HG02884 (cell line): Measurements from ENCODE around the gene B3GNT5.

Experiments
- ATAC-seq: cut with Tn5 transposase; IDR thresholded peaks from one replicate; pipeline ENCODE4 v1.9.1; 2021; ENCODE audit warnings: mild to moderate bottlenecking, moderate library complexity; ENCODE audit not compliant: unreplicated experiment

The B3GNT5 gene

GRCh38 chr3:183265157-183265642 is 12.1 kb downstream of the B3GNT5 start:
- no peak for ATAC-seq

- ATAC-seq, result no peak
Observed at GRCh38 chr3:183265834-183266417, 12.9 kb downstream of the B3GNT5 start.

DNA sequence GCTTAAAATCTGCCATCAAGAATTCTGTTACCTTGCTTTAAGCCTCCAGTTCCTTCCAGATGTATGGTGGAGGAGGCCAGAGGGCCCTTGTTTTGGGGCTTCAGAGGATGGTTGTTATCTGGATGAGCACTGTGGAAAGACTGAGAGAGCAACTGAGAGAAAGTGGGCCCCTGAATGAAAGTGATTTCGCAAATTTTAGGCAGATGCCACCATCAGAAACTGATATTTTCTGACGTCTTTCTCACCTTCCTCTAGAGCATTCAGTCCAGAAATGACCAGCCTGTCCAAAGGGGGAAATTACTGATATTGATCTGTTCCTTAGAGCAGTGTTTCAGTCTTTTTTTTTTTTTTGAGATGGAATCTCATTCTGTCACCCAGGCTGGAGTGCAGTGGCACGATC is 13.4 kb downstream of the B3GNT5 start:
- ATAC-seq, result no peak

DNA sequence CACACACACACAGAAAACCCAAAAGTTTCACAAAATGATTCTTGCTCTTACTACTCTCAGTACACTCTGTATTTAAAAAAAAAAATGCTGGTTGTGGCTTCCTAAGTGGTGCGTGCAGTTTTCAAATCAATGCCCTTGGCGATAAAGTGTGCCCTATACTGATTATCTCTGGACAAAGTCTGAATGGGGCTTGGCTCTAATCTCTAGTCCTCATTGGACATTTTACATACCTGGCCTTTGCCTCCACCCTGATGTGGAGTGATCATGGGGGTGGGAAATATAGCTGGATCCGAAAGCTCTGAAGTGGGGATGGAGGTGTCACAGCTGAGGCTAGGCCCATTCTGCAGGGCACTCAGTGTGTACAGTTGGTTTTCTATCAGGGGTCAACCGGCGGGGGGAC is 14.1 kb downstream of the B3GNT5 start:
- no peak for ATAC-seq

- ATAC-seq, result no peak
Observed at GRCh38 chr3:183268366-183268765, 15.3 kb downstream of the B3GNT5 start.

- no peak for ATAC-seq
Observed at GRCh38 chr3:183269345-183269744, 16.3 kb downstream of the B3GNT5 start.

DNA sequence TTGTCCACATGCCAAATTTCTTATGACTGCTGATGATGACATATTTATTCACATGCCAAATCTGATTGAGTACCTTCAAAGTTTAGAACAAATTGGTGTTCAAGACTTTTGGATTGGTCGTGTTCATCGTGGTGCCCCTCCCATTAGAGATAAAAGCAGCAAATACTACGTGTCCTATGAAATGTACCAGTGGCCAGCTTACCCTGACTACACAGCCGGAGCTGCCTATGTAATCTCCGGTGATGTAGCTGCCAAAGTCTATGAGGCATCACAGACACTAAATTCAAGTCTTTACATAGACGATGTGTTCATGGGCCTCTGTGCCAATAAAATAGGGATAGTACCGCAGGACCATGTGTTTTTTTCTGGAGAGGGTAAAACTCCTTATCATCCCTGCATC is 17.3 kb downstream of the B3GNT5 start:
- ATAC-seq, result no peak

DNA sequence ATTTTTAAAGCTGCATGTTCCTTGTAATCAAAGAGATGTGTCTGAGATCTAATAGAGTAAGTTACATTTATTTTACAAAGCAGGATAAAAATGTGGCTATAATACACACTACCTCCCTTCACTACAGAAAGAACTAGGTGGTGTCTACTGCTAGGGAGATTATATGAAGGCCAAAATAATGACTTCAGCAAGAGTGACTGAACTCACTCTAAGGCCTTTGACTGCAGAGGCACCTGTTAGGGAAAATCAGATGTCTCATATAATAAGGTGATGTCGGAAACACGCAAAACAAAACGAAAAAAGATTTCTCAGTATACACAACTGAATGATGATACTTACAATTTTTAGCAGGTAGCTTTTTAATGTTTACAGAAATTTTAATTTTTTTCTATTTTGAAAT is 19.1 kb downstream of the B3GNT5 start:
- no peak for ATAC-seq

GRCh38 chr3:183272791-183273190 is 19.7 kb downstream of the B3GNT5 start:
- no peak for ATAC-seq

- no peak for ATAC-seq
Observed at GRCh38 chr3:183274609-183275008, 21.6 kb downstream of the B3GNT5 start.

DNA sequence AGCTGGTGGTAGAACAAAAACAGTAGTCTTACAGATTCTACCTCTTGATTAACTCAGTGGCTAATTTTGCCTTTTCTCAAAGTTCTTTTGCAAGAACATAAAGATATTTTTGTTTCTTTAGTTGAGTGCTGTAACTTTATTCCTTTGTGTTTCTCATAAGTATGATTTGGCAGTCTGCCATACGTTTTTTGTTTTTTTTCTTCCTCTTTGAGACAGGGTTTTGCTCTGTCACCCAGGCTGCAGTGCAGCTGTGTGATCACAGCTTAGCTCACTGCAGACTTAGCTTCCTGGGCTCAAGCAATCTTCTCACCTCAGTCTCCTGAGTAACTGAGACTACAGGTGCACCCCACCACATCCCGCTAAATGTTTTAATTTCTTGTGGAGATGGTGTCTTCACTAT is 22.4 kb downstream of the B3GNT5 start:
- no peak for ATAC-seq

GRCh38 chr3:183275937-183276336 is 22.9 kb downstream of the B3GNT5 start:
- no peak for ATAC-seq

DNA sequence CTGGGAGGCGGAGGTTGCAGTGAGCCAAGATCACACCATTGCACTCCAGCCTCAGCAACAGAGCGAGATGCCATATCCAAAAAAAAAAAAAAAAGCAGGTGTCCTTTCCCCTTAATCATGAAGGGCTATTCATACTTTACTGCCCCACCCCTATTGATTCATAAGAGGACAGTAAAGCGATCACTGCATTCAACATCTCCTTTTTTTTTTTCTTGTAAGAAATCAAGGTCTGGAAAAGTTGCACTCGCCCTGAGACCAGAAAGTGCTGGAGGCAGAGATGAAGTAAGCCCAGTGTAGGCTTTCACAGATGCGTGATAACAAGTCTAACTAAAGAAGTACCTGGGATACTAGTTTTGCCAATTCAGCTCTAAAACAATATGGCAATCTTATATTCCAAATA is 24.2 kb downstream of the B3GNT5 start:
- ATAC-seq, result no peak

DNA sequence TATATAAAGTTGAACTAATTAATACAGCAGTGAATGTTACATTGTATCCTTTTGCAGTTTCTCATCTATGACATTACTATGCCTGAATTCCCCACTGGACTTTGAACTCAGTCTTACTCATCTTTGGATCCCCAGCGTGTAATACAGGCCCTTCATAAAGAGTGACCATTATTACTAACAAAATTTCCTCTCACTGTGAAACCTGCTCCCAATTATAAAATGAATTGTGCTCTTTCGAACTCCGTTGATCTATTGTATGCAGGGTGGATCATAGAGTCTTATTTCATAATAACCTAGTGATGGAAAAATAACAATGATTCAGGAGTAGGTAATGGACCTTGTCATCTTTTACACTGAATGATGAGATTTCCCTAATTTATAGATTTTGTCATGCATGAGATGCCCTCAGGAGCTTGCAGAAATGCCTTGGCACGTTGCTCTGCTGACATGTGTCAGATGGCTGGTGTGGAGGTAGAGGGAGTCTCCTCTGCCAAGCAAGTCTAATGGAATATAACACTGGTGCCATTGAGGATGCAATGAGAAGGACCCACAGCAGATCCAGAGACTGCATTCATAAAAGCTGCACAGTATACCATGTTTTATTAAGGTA is 25.5 kb downstream of the B3GNT5 start:
- ATAC-seq, result no peak

DNA sequence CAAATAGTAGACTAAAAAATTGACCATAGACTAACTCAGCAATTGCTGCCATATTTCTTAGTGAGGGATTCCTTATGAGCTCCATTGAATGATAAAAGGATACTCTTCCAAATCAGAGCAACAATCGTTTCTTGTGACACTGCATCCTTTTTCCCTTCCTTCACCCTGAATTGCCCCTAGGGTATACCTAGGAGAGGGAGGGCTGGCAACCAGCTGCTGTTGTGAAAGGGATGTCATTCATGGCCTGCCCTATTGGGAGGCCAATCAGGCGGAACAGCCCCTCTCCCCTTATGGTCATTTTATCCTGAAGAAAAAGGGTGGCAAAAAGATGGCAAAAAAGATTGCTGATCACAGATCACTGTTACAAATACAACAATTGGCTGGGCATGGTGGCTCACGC is 26.3 kb downstream of the B3GNT5 start:
- no peak for ATAC-seq

GRCh38 chr3:183281126-183281797 is 28.2 kb downstream of the B3GNT5 start:
- ATAC-seq, result no peak

DNA sequence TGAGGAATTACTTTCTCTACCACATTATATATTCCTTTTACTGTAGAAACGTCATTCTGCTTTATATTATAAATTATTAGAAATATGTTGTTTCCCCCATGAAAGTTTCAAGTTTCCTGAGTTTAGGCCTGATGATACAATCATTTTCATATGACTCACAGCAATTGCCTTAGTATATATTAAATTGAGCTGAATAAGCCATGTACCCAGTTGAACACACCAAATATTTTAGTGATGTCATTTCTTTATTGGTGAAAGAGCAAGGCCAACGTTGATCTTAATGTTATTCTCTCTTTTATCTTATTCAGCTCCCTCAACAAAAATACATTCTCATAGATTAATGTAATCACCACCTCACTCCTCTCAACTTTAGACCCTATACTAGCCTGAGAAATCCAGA is 30.8 kb downstream of the B3GNT5 start:
- ATAC-seq, result no peak

- no peak for ATAC-seq
Observed at GRCh38 chr3:183284570-183284969, 31.5 kb downstream of the B3GNT5 start.

DNA sequence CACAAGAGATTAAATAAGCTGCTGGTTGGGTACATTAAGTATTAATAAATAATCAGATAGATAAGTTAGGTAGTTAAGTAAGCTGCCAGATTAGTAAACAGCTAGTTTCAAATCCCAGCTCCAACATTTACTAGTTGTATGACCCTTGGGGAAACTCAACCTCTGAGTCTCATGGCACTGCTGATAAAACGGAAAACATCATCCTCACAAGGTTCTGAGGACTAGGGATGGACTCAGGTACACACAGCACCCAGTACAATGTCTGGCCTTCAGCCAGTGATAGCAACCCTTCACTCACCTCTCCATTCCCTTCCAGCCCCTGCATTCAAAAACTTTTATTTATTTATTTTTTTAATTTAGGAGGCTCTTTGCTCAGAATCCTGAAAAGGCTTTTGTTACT is 32.3 kb downstream of the B3GNT5 start:
- no peak for ATAC-seq

GRCh38 chr3:183285828-183286457 is 32.9 kb downstream of the B3GNT5 start:
- peak; percentile 97 for ATAC-seq

GRCh38 chr3:183287301-183287971 is 34.4 kb downstream of the B3GNT5 start:
- no peak for ATAC-seq
